SK-N-MC (cell line): ENCODE data around the gene NPAS4.

Experiments
- EZH2 ChIP-seq: fragments of 200-600 bp; sonication (generic); IDR thresholded peaks from one replicate; pipeline ENCODE4 v1.6.1; 2017; ENCODE audit warnings: antibody characterized with exemption
- FOXP2 ChIP-seq: optimal IDR thresholded peaks from 2 replicates; pipeline ENCODE3; 2011; ENCODE audit warnings: mild to moderate bottlenecking, moderate library complexity; ENCODE audit not compliant: insufficient read depth; ENCODE audit errors: extremely low read length, control extremely low read depth
- POLR2AphosphoS5 ChIP-seq: IDR thresholded peaks from 2 replicates; pipeline ENCODE4 v1.6.1; 2012; ENCODE audit warnings: mild to moderate bottlenecking, low read depth, low read length, borderline replicate concordance

GRCh38 chr11:66451663-66452062 lies 30.8 kb downstream of the NPAS4 start:
- no peak for TF ChIP-seq POLR2AphosphoS5
- TF ChIP-seq EZH2: no peak
- TF ChIP-seq FOXP2: no peak
